HCT116 (cell line): Measurements from ENCODE around the gene PAGR1. TPM values are rescaled to one million over a fixed set of nuclear protein-coding genes. Genes with fewer than 3 reads are reported as not detected.
"Not testable (repeated sequence)": the region's sequence is repeated elsewhere in the genome, so short reads cannot be mapped to it uniquely, and the experiment has no call there.

Source experiments
- ATAC-seq: fragments of 200-7000 bp; cut with Tn5 transposase; 2 replicates; pipeline ENCODE4 v1.9.1; 2020; ENCODE audit warnings: mild to moderate bottlenecking, moderate library complexity
- BruUV-seq: library from RNA; stranded (reverse); fragments of 400-500 nt; replicated peaks from 2 replicates; lab custom pipeline; 2021; lab: Mats Ljungman, UMichigan
- CTCF ChIA-PET: fragments of 300-600 bp; sonication (Branson Sonifier 250); formaldehyde crosslinking; loops from one replicate; lab custom pipeline; 2021; ENCODE audit warnings: antibody characterized with exemption; lab: Charles Lee
- POLR2A ChIA-PET: fragments of 300-600, 350-600 bp; sonication (Branson Sonifier 250); formaldehyde crosslinking; loops from one replicate; lab custom pipeline; 2021; ENCODE audit warnings: antibody characterized with exemption; lab: Charles Lee
- RAD21 ChIA-PET, 2 experiments: fragments of 300-600 bp; sonication (Branson Sonifier 250); formaldehyde crosslinking; loops; one replicate each; lab custom pipeline; 2023; ENCODE audit warnings: low total read pairs in 2 of 2; ENCODE audit not compliant: uncharacterized antibody in 2 of 2, unreplicated experiment in 2 of 2, low non-redundant PET in 1 of 2; lab: Charles Lee
- DNase-seq: peaks from one replicate; pipeline ENCODE4 v3.0.0-alpha.2; 2010; ENCODE audit warnings: low read depth, low spot score
- H2AFZ ChIP-seq: fragments of 200-600 bp; shearing (Covaris generic), sonication (generic); 2 replicates; pipeline ENCODE4 v1.6.1; 2017; ENCODE audit warnings: low read depth, mixed run types, mixed read lengths, antibody characterized with exemption, low read length; ENCODE audit not compliant: poor library complexity, severe bottlenecking
- H3K27ac ChIP-seq: 2 replicates; pipeline ENCODE4 v1.5.1; 2012; ENCODE audit warnings: low read depth, low read length
- H3K27me3 ChIP-seq: fragments of 200-600 bp; sonication (generic); 2 replicates; pipeline ENCODE4 v1.6.1; 2016; ENCODE audit warnings: mixed run types, low read length, mixed read lengths; ENCODE audit not compliant: insufficient read depth
- H3K36me3 ChIP-seq, 2 experiments: fragments of 200-500 bp in 1 of 2; fragments of 200-600 bp in 1 of 2; sonication (Bioruptor generic) in 1 of 2; sonication (generic) in 1 of 2; 2 replicates each; pipeline versions ENCODE4 v1.5.1 to v1.6.1; 2014 to 2016; ENCODE audit warnings: low read length in 2 of 2, inconsistent platforms in 1 of 2, mixed read lengths in 1 of 2, mixed run types in 1 of 2; ENCODE audit not compliant: insufficient read depth in 2 of 2, control insufficient read depth in 1 of 2
- H3K4me1 ChIP-seq, 2 experiments: fragments of 200-600 bp in 1 of 2; sonication (generic) in 1 of 2; 2 replicates each; pipeline versions ENCODE4 v1.5.1 to v1.6.1; 2012 to 2017; ENCODE audit warnings: low read length in 2 of 2, inconsistent platforms in 1 of 2, mild to moderate bottlenecking in 1 of 2, mixed read lengths in 1 of 2, mixed run types in 1 of 2, moderate library complexity in 1 of 2; ENCODE audit not compliant: insufficient read depth in 2 of 2, control insufficient read depth in 1 of 2
- H3K4me2 ChIP-seq: fragments of 200-600 bp; sonication (generic); 2 replicates; pipeline ENCODE4 v1.6.1; 2017; ENCODE audit warnings: mixed run types, low read length, mixed read lengths
- H3K4me3 ChIP-seq, 2 experiments: fragments of 200-600 bp in 1 of 2; sonication (generic) in 1 of 2; replicated peaks in 1 of 2; 2 replicates each; pipeline ENCODE4 v1.5.1; 2011 to 2016; ENCODE audit warnings: low read length in 2 of 2, control low read depth in 1 of 2, low read depth in 1 of 2, mild to moderate bottlenecking in 1 of 2, mixed read lengths in 1 of 2, mixed run types in 1 of 2
- H3K79me2 ChIP-seq: fragments of 200-600 bp; sonication (generic); 2 replicates; pipeline ENCODE4 v1.6.1; 2017; ENCODE audit warnings: mild to moderate bottlenecking, mixed run types, low read length, moderate library complexity, mixed read lengths; ENCODE audit not compliant: insufficient read depth
- H3K9ac ChIP-seq: fragments of 200-600 bp; sonication (generic); 2 replicates; pipeline ENCODE4 v1.6.1; 2016; ENCODE audit warnings: low read length, mixed read lengths
- H3K9me2 ChIP-seq: fragments of 200-600 bp; sonication (generic), shearing (Covaris generic); 2 replicates; pipeline ENCODE4 v1.6.1; 2017; ENCODE audit warnings: mixed run types, mild to moderate bottlenecking, moderate library complexity; ENCODE audit not compliant: insufficient read depth
- H3K9me3 ChIP-seq, 2 experiments: fragments of 200-500 bp in 1 of 2; fragments of 200-600 bp in 1 of 2; sonication (Bioruptor generic) in 1 of 2; sonication (generic) in 1 of 2; 2 replicates each; pipeline ENCODE4 v1.6.1; 2014 to 2017; ENCODE audit warnings: low read length in 2 of 2, mixed read lengths in 2 of 2, inconsistent platforms in 1 of 2, low read depth in 1 of 2, mild to moderate bottlenecking in 1 of 2, mixed run types in 1 of 2, moderate library complexity in 1 of 2; ENCODE audit not compliant: control insufficient read depth in 1 of 2, insufficient read depth in 1 of 2
- H4K20me1 ChIP-seq: fragments of 200-600 bp; sonication (generic), shearing (Covaris generic); 2 replicates; pipeline ENCODE4 v1.6.1; 2017; ENCODE audit warnings: mixed run types, mild to moderate bottlenecking, moderate library complexity; ENCODE audit not compliant: insufficient read depth
- CTCF ChIP-seq, 3 experiments: fragments of 200-600 bp in 1 of 3; sonication (generic) in 1 of 3; IDR thresholded peaks in 2 of 3; conservative IDR thresholded peaks in 1 of 3; 2 replicates each; pipeline ENCODE4 v1.5.1; 2012 to 2017; ENCODE audit warnings: low read depth in 2 of 3, low read length in 2 of 3, antibody characterized with exemption in 1 of 3, borderline replicate concordance in 1 of 3, control low read depth in 1 of 3, mild to moderate bottlenecking in 1 of 3, mixed read lengths in 1 of 3, mixed run types in 1 of 3, moderate library complexity in 1 of 3; ENCODE audit not compliant: insufficient read depth in 1 of 3
- EZH2 ChIP-seq: fragments of 200-600 bp; sonication (generic); IDR thresholded peaks from 2 replicates; pipeline ENCODE4 v1.6.1; 2017; ENCODE audit warnings: antibody characterized with exemption, mixed run types
- SP1 ChIP-seq: IDR thresholded peaks from 2 replicates; pipeline ENCODE4 v1.6.1; 2012; ENCODE audit warnings: low read depth
- ZNF274 ChIP-seq: fragments of 200-500 bp; sonication (Bioruptor generic); IDR thresholded peaks from 2 replicates; pipeline ENCODE4 v1.6.1; 2014; ENCODE audit warnings: mild to moderate bottlenecking, low read depth, low read length, inconsistent platforms
- intact Hi-C: fragments of 100-400 bp; cut with micrococcal nuclease; formaldehyde crosslinking; loops from 2 replicates; pipeline ENCODE4 v1.10.0; 2022
- total RNA-seq: library from RNA; stranded (reverse); gene quantifications from one replicate; pipeline ENCODE4 v1.2.1, GENCODE V29; 2021; ENCODE audit not compliant: unreplicated experiment

PAGR1 gene
- total RNA-seq, 1 experiment from 2014 or later: 28.9 TPM

GRCh38 chr16:29784157-29784556, 31.8 kb upstream of the PAGR1 start:
- POLR2A ChIA-PET: no interaction called here
- DNase-seq (no peak), ATAC-seq (no peak)
- no peaks in the 10 kb centered on the region for H3K36me3 ChIP-seq
- no peaks in the 10 kb centered on the region for H4K20me1 ChIP-seq
- BruUV-seq: no TSS peak
- no peaks in the 10 kb centered on the region for H3K79me2 ChIP-seq
- no peaks in the 10 kb centered on the region for H3K27me3 ChIP-seq
- H3K9ac ChIP-seq: no peak overlapping the region
- H3K4me1 ChIP-seq: peaks cover 0 to 16% of the 10 kb centered on the region in 2 experiments; a peak in 2 of 4 replicates
- TF ChIP-seq SP1 (no peak), ZNF274 (no peak)
- CTCF ChIA-PET: interaction anchor here (1.0 kb wide), 1 partner anchor 27 kb away, joined by 3 read pairs; no protein-coding TSS in a partner anchor
- no peak overlapping the region for H2AFZ ChIP-seq
- RAD21 ChIA-PET: no interaction called here
- no peaks in the 10 kb centered on the region for H3K9me3 ChIP-seq
- no peaks in the 10 kb centered on the region; the same call in 1 of the 2 replicates for H3K9me2 ChIP-seq
- H3K27ac ChIP-seq: no peak overlapping the region
- no peak overlapping the region for H3K4me2 ChIP-seq
- H3K4me3 ChIP-seq: no peak overlapping the region
- intact Hi-C loops: no loop called here

DNA sequence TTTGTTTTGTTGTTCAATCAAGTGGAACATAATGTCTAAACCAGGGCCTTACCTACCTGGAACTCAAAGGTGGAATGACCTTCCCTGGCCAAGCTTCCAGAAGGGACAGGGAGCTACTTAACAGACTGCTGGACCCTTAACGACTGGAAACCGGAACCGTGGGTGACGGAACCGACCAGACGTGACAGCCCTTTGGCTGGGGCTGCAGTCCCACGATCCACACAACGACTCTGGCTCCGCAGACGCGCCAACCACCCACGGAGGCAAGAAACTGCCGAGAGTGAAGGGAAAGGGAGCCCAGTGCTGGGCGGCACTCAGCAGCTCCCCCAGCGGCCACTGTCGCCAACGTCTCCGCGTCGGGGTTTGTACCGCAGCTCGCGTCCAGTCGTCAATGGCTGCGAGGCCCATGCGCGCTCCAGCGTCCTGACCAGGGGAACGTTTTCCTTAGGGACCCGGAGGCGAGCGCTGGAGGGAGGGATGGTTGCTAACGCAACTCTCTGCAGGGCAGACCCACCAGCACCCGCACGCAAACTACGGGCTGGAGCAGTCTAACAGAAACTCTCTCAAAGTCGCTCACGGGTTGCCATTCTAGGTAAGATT, 31.0 kb upstream of the PAGR1 start:
- Histone ChIP-seq H3K4me2 (no peak overlapping the region), H3K9ac (no peak overlapping the region), H3K9me3 (no peaks in the 10 kb centered on the region), H3K4me1 (peaks cover 2 to 16% of the 10 kb centered on the region in 2 experiments; a peak in 2 of 4 replicates), H2AFZ (no peak overlapping the region), H4K20me1 (no peaks in the 10 kb centered on the region), H3K27ac (no peak overlapping the region), H3K27me3 (no peaks in the 10 kb centered on the region), H3K9me2 (no peaks in the 10 kb centered on the region; the same call in 1 of the 2 replicates), H3K36me3 (no peaks in the 10 kb centered on the region), H3K79me2 (no peaks in the 10 kb centered on the region), H3K4me3 (no peak overlapping the region)
- POLR2A ChIA-PET: no interaction called here
- intact Hi-C loops: no loop called here
- DNase-seq: no peak
- peak; percentile 60 for ATAC-seq
- BruUV-seq: no TSS peak
- RAD21 ChIA-PET: no interaction called here
- CTCF ChIA-PET: interaction anchor here (0.8 to 1.0 kb wide), 2 partner anchors 28 to 84 kb away, joined by 3 to 4 read pairs; no protein-coding TSS in a partner anchor
- no peak for TF ChIP-seq SP1
- peak in 2 of 3 experiments; percentile 21 to 38; a peak in 3 of 6 replicates for TF ChIP-seq CTCF (IDR thresholded peaks at IDR 0.05 in 2 of 3, conservative IDR thresholded peaks at IDR 0.05 in 1 of 3; ENCODE audit: borderline replicate concordance in 1 of 3, insufficient read depth in 1 of 3, low read depth in 2 of 3, low read length in 2 of 3)
- TF ChIP-seq EZH2: no peak
- TF ChIP-seq, all 23 proteins: peak for 1

DNA sequence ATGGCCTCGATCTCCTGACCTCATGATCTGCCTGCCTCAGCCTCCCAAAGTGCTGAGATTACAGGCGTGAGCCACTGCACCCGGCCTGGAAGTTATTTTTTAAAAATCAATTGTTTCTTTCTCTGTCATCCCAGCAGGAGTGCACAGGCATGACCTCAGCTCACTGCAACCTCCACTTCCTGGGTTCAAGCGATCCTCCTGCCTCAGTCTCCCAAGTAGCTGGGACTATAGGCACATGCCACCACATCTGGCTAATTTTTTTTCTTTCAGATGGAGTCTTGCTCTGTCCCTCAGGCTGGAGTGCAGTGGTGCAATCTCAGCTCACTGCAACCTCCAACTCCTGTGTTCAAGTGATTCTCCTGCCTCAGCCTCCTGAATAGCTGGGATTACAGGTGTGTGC, 28.8 kb upstream of the PAGR1 start:
- H3K36me3 ChIP-seq, H2AFZ ChIP-seq, H4K20me1 ChIP-seq, H3K4me2 ChIP-seq, H3K9me2 ChIP-seq, H3K9ac ChIP-seq, CTCF ChIA-PET, BruUV-seq, H3K27ac ChIP-seq, POLR2A ChIA-PET, H3K27me3 ChIP-seq, RAD21 ChIA-PET, intact Hi-C loops, H3K4me3 ChIP-seq, ATAC-seq, DNase-seq, H3K9me3 ChIP-seq: not testable (repeated sequence)
- Histone ChIP-seq H3K4me1 (peaks cover 8 to 24% of the 10 kb centered on the region in 2 experiments), H3K79me2 (peaks cover 16% of the 10 kb centered on the region)
